ENCODE measurements around the gene NPHP4.

The NPHP4 gene

DNA sequence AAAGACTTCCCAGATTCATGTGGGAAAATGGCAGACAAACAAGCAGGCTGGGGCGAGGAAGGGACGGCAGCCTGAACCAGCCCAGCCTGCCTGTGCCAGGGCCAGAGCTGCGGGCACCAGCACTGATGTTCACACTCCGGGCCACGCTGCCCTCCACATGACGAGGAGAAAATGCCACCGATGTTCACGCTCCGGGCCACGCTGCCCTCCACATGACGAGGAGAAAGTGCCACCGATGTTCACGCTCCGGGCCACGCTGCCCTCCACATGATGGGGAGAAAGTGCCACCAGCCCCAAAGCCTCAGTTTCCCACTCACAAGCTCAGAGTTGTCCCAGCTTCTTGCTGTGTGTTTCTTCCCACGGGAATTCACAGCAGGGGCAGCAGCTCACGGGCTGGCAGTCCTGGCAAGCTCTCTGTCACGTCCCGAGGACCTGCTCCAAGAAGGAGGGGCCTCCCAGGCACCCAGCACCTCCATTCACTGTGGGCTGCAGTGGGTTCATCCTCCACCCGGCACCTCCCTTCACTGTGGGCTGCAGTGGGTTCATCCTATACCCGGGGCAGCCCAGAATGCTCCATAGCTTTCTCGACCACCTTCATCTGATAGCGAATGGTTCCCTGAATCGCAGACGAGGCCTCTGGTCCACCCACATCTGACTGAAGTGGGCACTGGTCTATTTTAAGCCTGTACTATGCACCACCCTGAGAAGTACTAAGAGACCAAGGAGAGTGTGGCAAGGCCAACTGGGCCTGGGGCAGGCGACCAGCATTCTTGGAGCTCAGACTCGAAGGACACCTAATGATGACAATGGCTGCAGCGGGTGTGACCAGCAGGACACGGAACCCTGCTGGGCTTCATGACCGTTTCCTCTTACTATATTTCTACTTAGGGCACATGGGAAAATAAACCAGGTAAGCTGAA is 108.8 kb downstream of the NPHP4 start:
- no peak for DNase-seq (ENCODE audit: low spot score)
- TF ChIP-seq, protein P1, sequence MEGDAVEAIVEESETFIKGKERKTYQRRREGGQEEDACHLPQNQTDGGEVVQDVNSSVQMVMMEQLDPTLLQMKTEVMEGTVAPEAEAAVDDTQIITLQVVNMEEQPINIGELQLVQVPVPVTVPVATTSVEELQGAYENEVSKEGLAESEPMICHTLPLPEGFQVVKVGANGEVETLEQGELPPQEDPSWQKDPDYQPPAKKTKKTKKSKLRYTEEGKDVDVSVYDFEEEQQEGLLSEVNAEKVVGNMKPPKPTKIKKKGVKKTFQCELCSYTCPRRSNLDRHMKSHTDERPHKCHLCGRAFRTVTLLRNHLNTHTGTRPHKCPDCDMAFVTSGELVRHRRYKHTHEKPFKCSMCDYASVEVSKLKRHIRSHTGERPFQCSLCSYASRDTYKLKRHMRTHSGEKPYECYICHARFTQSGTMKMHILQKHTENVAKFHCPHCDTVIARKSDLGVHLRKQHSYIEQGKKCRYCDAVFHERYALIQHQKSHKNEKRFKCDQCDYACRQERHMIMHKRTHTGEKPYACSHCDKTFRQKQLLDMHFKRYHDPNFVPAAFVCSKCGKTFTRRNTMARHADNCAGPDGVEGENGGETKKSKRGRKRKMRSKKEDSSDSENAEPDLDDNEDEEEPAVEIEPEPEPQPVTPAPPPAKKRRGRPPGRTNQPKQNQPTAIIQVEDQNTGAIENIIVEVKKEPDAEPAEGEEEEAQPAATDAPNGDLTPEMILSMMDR (IDR thresholded peaks at IDR 0.05; ENCODE audit: borderline replicate concordance, control extremely low read depth, extremely low read depth, insufficient read depth, missing control alignments): no peak
- in situ Hi-C loops (cut with MboI; ENCODE audit: low sequenced_read_pairs, unreplicated experiment): no loop called here

DNA sequence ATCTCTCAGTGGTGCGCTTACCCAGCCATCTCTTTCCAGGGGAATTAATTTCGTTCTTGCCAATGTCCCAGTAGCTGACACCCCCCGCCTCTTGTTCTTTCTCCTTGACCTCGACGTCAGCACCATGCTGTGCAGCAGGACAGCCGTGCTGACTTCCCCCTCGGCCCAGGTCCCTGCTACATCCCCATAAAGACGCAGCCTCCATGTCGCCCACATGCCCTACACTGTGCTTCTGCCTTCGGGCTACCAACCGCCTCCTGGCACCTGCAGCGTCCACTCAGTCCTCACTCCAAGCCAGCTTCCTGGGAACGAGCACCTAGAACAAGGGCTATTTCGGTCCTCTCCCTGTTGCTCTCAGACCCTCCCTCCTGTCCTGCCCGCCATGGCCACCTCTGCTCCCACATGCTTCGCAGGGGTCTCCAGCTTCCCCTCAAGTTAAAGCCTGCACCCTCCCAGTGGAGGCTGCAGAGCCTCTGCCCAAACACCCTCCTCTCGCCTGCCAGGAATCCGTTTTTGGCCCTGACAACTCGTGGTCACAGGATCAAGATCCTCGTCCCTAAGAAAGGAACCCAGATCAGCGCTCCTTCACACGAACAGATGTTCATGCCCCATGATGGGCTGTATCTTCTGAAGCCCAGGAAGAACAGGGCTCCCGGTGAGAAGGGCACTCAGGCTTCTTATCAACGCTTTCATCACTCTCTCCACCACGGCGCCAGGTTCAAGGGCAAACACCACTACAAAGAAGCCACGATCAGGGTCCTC is 109.7 kb downstream of the NPHP4 start:
- no peak for DNase-seq (ENCODE audit: low spot score)
- in situ Hi-C loops (cut with MboI; ENCODE audit: low sequenced_read_pairs, unreplicated experiment): no loop called here
- TF ChIP-seq, protein P1 (IDR thresholded peaks at IDR 0.05; ENCODE audit: borderline replicate concordance, control extremely low read depth, extremely low read depth, insufficient read depth, missing control alignments): no peak

DNA sequence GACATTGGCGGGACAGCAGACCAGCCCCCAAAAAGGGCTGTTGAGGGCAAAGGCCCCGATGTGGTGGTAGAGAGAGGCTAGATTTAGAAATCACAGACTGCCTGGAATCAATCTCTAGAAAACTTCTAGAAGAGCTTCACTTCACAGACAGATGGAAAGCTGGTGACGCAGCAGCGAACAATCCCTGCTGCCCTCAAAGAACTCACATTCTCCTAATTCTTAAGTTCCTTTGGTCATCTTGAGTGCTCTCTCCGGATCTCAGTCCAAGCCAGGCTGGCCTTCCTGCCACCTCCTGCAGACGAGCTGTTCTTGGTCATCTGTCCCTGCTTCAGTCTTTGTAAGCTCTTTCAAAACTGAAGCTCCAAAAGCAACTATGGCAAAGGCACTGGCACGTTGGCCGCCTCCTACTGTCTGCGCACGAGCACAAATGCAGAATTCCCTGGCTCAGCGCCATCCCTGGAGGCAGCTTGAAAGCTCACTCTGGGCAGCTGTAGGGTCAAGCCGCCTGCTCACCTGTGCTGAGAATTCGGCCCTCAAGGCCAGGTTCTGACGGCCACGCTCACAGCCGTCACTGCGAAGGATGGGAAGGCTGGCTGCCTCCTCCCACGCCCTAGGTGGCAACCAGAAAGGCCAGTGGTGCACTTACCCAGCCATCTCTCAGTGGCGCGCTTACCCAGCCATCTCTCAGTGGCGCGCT is 110.6 kb downstream of the NPHP4 start:
- TF ChIP-seq, protein P1 (IDR thresholded peaks at IDR 0.05; ENCODE audit: borderline replicate concordance, control extremely low read depth, extremely low read depth, insufficient read depth, missing control alignments): no peak
- DNase-seq (ENCODE audit: low spot score): no peak
- in situ Hi-C loops (cut with MboI; ENCODE audit: low sequenced_read_pairs, unreplicated experiment): no loop called here

DNA sequence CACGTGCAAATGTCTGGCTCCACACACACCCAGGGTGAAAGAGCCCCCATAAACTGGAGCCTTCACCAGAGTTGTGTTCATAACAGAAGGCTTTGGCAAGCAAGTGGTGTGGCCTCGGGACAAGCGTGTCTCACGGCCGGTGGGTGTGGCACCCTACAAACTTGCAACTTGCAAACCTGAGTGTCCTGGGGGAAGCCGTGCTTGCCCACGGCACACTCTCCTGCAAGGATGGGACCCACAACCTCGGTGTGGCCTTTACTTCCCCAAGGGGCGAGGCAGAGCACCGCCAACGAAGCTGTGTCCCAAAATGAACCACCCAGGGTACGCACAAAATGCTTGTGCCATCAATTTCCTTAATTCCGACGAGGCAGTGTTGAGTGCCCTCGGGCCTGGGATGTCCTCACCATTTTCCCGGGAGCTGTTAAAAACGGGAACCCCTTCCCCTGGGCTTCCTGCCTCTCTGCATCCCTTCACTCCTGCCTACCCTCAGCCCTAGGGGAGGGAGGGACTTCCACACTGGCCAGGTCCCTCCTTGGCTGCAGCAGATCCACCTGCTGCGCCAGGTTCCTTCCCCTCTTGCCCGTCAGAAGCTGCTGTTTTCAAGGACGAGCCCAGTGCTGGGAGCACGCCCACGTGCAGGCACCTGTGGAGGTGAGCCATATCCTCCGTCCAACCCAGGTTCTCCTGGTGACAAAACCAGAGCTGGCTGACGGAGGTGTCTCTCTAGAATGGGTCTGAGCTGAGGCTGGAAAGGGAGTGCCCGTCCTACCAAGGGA is 111.4 kb downstream of the NPHP4 start:
- no peak for DNase-seq (ENCODE audit: low spot score)
- TF ChIP-seq, protein P1 (IDR thresholded peaks at IDR 0.05; ENCODE audit: borderline replicate concordance, control extremely low read depth, extremely low read depth, insufficient read depth, missing control alignments): no peak
- in situ Hi-C loops (cut with MboI; ENCODE audit: low sequenced_read_pairs, unreplicated experiment): no loop called here

DNA sequence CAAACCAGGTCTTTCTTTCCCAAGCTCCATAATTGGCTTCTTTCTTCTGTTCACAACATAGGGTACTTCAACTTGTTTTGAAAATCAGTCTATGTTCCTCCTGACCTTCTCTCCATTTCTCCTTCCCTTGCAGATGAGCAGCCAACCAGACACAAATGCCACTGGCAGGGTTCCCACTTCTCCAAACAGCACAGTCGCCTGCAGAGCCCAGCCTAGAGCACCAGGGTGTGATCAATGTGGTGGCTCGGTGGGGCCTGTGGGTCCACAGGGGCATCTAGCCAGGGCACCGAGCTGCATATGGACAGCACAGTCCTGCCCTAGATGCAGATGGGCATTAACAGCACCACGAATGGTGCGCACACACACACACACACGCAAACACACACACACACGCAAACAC is 112.8 kb downstream of the NPHP4 start:
- TF ChIP-seq, protein P1 (IDR thresholded peaks at IDR 0.05; ENCODE audit: borderline replicate concordance, control extremely low read depth, extremely low read depth, insufficient read depth, missing control alignments): no peak
- no peak for DNase-seq (ENCODE audit: low spot score)
- in situ Hi-C loops (cut with MboI; ENCODE audit: low sequenced_read_pairs, unreplicated experiment): no loop called here
